ENCODE data around the gene CATSPER3.

GRCh38 chr5:135057233-135057632 is 89.5 kb downstream of the CATSPER3 start:
- TF ChIP-seq POLR2A (IDR thresholded peaks at IDR 0.05) (no peak), CTCF (IDR thresholded peaks at IDR 0.05) (no peak), POLR2AphosphoS5 (IDR thresholded peaks at IDR 0.05) (no peak), EP300 (IDR thresholded peaks at IDR 0.05) (no peak)

Data from suprapubic skin (tissue), 4 donors.